HEK293T (cell line): ENCODE measurements around the gene ELP5.
"Not testable (repeated sequence)": the region's sequence is repeated elsewhere in the genome, so short reads cannot be mapped to it uniquely, and the experiment has no call there.

Source experiments
- FOXK2 ChIP-seq: fragments of 450-650 bp; IDR thresholded peaks from 2 replicates; pipeline ENCODE4 v1.6.1; 2016; ENCODE audit warnings: mild to moderate bottlenecking
- FOXM1 ChIP-seq: fragments of 450-650 bp; IDR thresholded peaks from 2 replicates; pipeline ENCODE4 v1.6.1; 2017; ENCODE audit warnings: mild to moderate bottlenecking, borderline replicate concordance
- HDGF ChIP-seq: fragments of 450-650 bp; IDR thresholded peaks from 2 replicates; pipeline ENCODE4 v1.6.1; 2017; ENCODE audit warnings: antibody characterized with exemption, borderline replicate concordance
- LEF1 ChIP-seq: fragments of 450-650 bp; IDR thresholded peaks from 2 replicates; pipeline ENCODE4 v1.6.1; 2017; ENCODE audit warnings: mild to moderate bottlenecking, borderline replicate concordance
- PKNOX1 ChIP-seq: fragments of 450-650 bp; IDR thresholded peaks from 2 replicates; pipeline ENCODE4 v1.6.1; 2016
- SP1 ChIP-seq: fragments of 450-650 bp; IDR thresholded peaks from 2 replicates; pipeline ENCODE4 v1.6.1; 2017
- TARDBP ChIP-seq: fragments of 450-650 bp; IDR thresholded peaks from 2 replicates; pipeline ENCODE4 v1.6.1; 2016

GRCh38 chr17:7243838-7244237, 8.2 kb upstream of the ELP5 start:
- TF ChIP-seq SP1, HDGF, FOXM1, LEF1, PKNOX1, FOXK2, TARDBP: not testable (repeated sequence)
